H1 (cell line): ENCODE results near the gene MAP7. TPM values are rescaled to one million over a fixed set of nuclear protein-coding genes. Genes with fewer than 3 reads are reported as not detected.
A peak's percentile ranks its signal among the peaks of the same experiment; 100 is the strongest.

Source experiments
- CTCF ChIA-PET: fragments of 300-600 bp; sonication (Branson Sonifier 250); formaldehyde crosslinking; loops from one replicate; lab custom pipeline; 2021; ENCODE audit not compliant: partially characterized antibody; lab: Charles Lee
- POLR2A ChIA-PET: fragments of 300-600 bp; sonication (Branson Sonifier 250); formaldehyde crosslinking; loops from one replicate; lab custom pipeline; 2021; ENCODE audit warnings: inconsistent platforms; ENCODE audit not compliant: partially characterized antibody; lab: Charles Lee
- DNase-seq, 2 experiments: peaks; one replicate each; pipeline versions ENCODE4 v3.0.0 to v3.0.0-alpha.2; 2010 to 2022; ENCODE audit warnings: low spot score in 2 of 2, low read depth in 1 of 2, mixed read lengths in 1 of 2
- FAIRE-seq: peaks from 2 replicates; lab custom pipeline; 2011; peaks lifted over from hg19 to GRCh38; lab: Jason Lieb, UNC
- H2AFZ ChIP-seq: 2 replicates; pipeline ENCODE4 v1.8.1; 2012; ENCODE audit warnings: low read length, inconsistent platforms
- H2AK5ac ChIP-seq: 2 replicates; pipeline ENCODE4 v1.6.1; 2013; ENCODE audit warnings: low read depth, low read length
- H2BK120ac ChIP-seq: replicated peaks from 2 replicates; pipeline ENCODE3; 2013; ENCODE audit warnings: low read depth, low read length, inconsistent platforms
- H2BK12ac ChIP-seq: 2 replicates; pipeline ENCODE4 v1.6.1; 2013; ENCODE audit warnings: low read depth, low read length
- H2BK15ac ChIP-seq: 2 replicates; pipeline ENCODE4 v1.6.1; 2013; ENCODE audit warnings: low read length
- H2BK20ac ChIP-seq: 2 replicates; pipeline ENCODE4 v1.6.1; 2013; ENCODE audit warnings: low read length
- H2BK5ac ChIP-seq: 2 replicates; pipeline ENCODE4 v1.6.1; 2013; ENCODE audit warnings: low read depth, low read length
- H3K14ac ChIP-seq: 2 replicates; pipeline ENCODE4 v1.6.1; 2013; ENCODE audit warnings: inconsistent platforms; ENCODE audit not compliant: insufficient read length
- H3K18ac ChIP-seq: 2 replicates; pipeline ENCODE4 v1.6.1; 2013; ENCODE audit warnings: low read length; ENCODE audit errors: extremely low read depth
- H3K23ac ChIP-seq: 2 replicates; pipeline ENCODE4 v1.6.1; 2013; ENCODE audit warnings: inconsistent platforms; ENCODE audit not compliant: insufficient read length
- H3K23me2 ChIP-seq: 2 replicates; pipeline ENCODE4 v1.6.1; 2013; ENCODE audit warnings: low read depth, low read length
- H3K27ac ChIP-seq: 2 replicates; pipeline ENCODE4 v1.6.1; 2011; ENCODE audit warnings: low read depth, low read length, inconsistent platforms
- H3K27me3 ChIP-seq, 4 experiments: replicated peaks in 1 of 4; 1 replicate in 1 of 4; 2 replicates in 3 of 4; pipeline versions ENCODE4 v1.6.1 to v1.8.1; 2011 to 2013; ENCODE audit warnings: low read length in 3 of 4, mild to moderate bottlenecking in 3 of 4, inconsistent platforms in 2 of 4, mixed read lengths in 2 of 4, moderate library complexity in 1 of 4; ENCODE audit not compliant: control insufficient read depth in 3 of 4, insufficient read depth in 3 of 4; ENCODE audit errors: extremely low read depth in 1 of 4
- H3K36me3 ChIP-seq, 4 experiments: 2 replicates each; pipeline versions ENCODE4 v1.6.1 to v1.8.1; 2011 to 2013; ENCODE audit warnings: mild to moderate bottlenecking in 4 of 4, low read length in 3 of 4, moderate library complexity in 2 of 4, control low read depth in 1 of 4, inconsistent platforms in 1 of 4; ENCODE audit not compliant: insufficient read depth in 4 of 4, control insufficient read depth in 2 of 4
- H3K4ac ChIP-seq: replicated peaks from 2 replicates; pipeline ENCODE3; 2013; ENCODE audit warnings: low read length, low read depth, mixed read lengths, inconsistent platforms; ENCODE audit not compliant: insufficient read length
- H3K4me1 ChIP-seq, 4 experiments: replicated peaks in 1 of 4; 1 replicate in 1 of 4; 2 replicates in 3 of 4; pipeline versions ENCODE4 v1.6.1 to v1.8.1; 2011 to 2013; ENCODE audit warnings: low read length in 3 of 4, inconsistent platforms in 2 of 4, mixed read lengths in 1 of 4; ENCODE audit not compliant: insufficient read depth in 4 of 4, control insufficient read depth in 3 of 4
- H3K4me2 ChIP-seq, 2 experiments: 2 replicates each; pipeline versions ENCODE4 v1.6.1 to v1.8.1; 2011 to 2013; ENCODE audit warnings: low read depth in 2 of 2, low read length in 2 of 2, control low read depth in 1 of 2, inconsistent platforms in 1 of 2, mild to moderate bottlenecking in 1 of 2; ENCODE audit not compliant: insufficient read depth in 1 of 2
- H3K4me3 ChIP-seq, 4 experiments: fragments of 200-600, 300-600 bp in 1 of 4; sonication (generic), shearing (Covaris generic), sonication (Bioruptor Twin) in 1 of 4; 2 replicates each; pipeline versions ENCODE4 v1.5.1 to v1.8.1; 2011 to 2016; ENCODE audit warnings: low read length in 4 of 4, low read depth in 3 of 4, control low read depth in 2 of 4, inconsistent platforms in 2 of 4, mild to moderate bottlenecking in 2 of 4, mixed read lengths in 1 of 4, moderate library complexity in 1 of 4; ENCODE audit not compliant: insufficient read depth in 2 of 4; ENCODE audit errors: extremely low read depth in 1 of 4
- H3K56ac ChIP-seq: replicated peaks from 2 replicates; pipeline ENCODE3; 2013; ENCODE audit warnings: low read depth, mild to moderate bottlenecking, mixed read lengths, low read length, inconsistent platforms; ENCODE audit not compliant: insufficient read length
- H3K79me1 ChIP-seq: 2 replicates; pipeline ENCODE4 v1.6.1; 2013; ENCODE audit warnings: low read depth, low read length, control low read depth
- H3K79me2 ChIP-seq, 2 experiments: 2 replicates each; pipeline versions ENCODE4 v1.6.1 to v1.8.1; 2012 to 2013; ENCODE audit warnings: low read length in 2 of 2, mild to moderate bottlenecking in 2 of 2, inconsistent platforms in 1 of 2; ENCODE audit not compliant: insufficient read depth in 2 of 2, control insufficient read depth in 1 of 2
- H3K9ac ChIP-seq, 4 experiments: replicated peaks in 1 of 4; 1 replicate in 1 of 4; 2 replicates in 3 of 4; pipeline versions ENCODE4 v1.6.1 to v1.8.1; 2011 to 2013; ENCODE audit warnings: low read depth in 3 of 4, low read length in 3 of 4, control low read depth in 2 of 4, mild to moderate bottlenecking in 2 of 4, moderate library complexity in 2 of 4, inconsistent platforms in 1 of 4; ENCODE audit errors: extremely low read depth in 1 of 4
- H3K9me3 ChIP-seq, 2 experiments: 2 replicates each; pipeline versions ENCODE4 v1.6.1 to v1.8.1; 2012 to 2013; ENCODE audit warnings: mild to moderate bottlenecking in 2 of 2, moderate library complexity in 2 of 2, control low read depth in 1 of 2, inconsistent platforms in 1 of 2, low read depth in 1 of 2, low read length in 1 of 2, mixed read lengths in 1 of 2; ENCODE audit not compliant: insufficient read depth in 2 of 2
- H4K20me1 ChIP-seq, 2 experiments: replicated peaks in 1 of 2; 2 replicates each; pipeline versions ENCODE3 to v1.8.1; 2011 to 2013; ENCODE audit warnings: inconsistent platforms in 2 of 2, low read length in 2 of 2, mild to moderate bottlenecking in 1 of 2; ENCODE audit not compliant: insufficient read depth in 2 of 2, control insufficient read depth in 1 of 2
- H4K5ac ChIP-seq: 2 replicates; pipeline ENCODE4 v1.6.1; 2013; ENCODE audit warnings: low read length, low read depth, mixed read lengths, inconsistent platforms; ENCODE audit not compliant: insufficient read length
- H4K8ac ChIP-seq: 2 replicates; pipeline ENCODE4 v1.8.0; 2013; ENCODE audit warnings: mild to moderate bottlenecking, moderate library complexity, low read length, inconsistent platforms; ENCODE audit not compliant: insufficient read depth; ENCODE audit errors: extremely low read depth
- H4K91ac ChIP-seq: replicated peaks from 2 replicates; pipeline ENCODE3; 2013; ENCODE audit warnings: low read length, mixed read lengths, inconsistent platforms; ENCODE audit not compliant: insufficient read length
- CREB1 ChIP-seq: IDR thresholded peaks from 2 replicates; pipeline ENCODE4 v1.6.1; 2012; ENCODE audit warnings: inconsistent platforms
- E2F6 ChIP-seq: IDR thresholded peaks from 2 replicates; pipeline ENCODE4 v1.6.1; 2012; ENCODE audit warnings: inconsistent platforms
- EP300 ChIP-seq, 2 experiments: IDR thresholded peaks; 1 replicate in 1 of 2; 2 replicates in 1 of 2; pipeline ENCODE4 v1.6.1; 2011 to 2012; ENCODE audit warnings: low read depth in 2 of 2, low read length in 2 of 2, mild to moderate bottlenecking in 2 of 2, borderline replicate concordance in 1 of 2, inconsistent platforms in 1 of 2, moderate library complexity in 1 of 2
- HDAC2 ChIP-seq, 2 experiments: fragments of 300-600 bp in 1 of 2; sonication (generic) in 1 of 2; IDR thresholded peaks; 2 replicates each; pipeline ENCODE4 v1.6.1; 2011 to 2012; ENCODE audit warnings: low read depth in 2 of 2, low read length in 2 of 2, mild to moderate bottlenecking in 2 of 2, moderate library complexity in 2 of 2, borderline replicate concordance in 1 of 2, inconsistent platforms in 1 of 2
- HDAC6 ChIP-seq: IDR thresholded peaks from one replicate; pipeline ENCODE4 v1.7.1; 2012; ENCODE audit warnings: low read depth, mild to moderate bottlenecking, inconsistent platforms, low read length, moderate library complexity
- JUND ChIP-seq: IDR thresholded peaks from 2 replicates; pipeline ENCODE4 v1.6.1; 2011; ENCODE audit warnings: mild to moderate bottlenecking, improper control_type of control experiment, low read length
- RXRA ChIP-seq: IDR thresholded peaks from 2 replicates; pipeline ENCODE4 v1.6.1; 2011; ENCODE audit warnings: low read depth, mild to moderate bottlenecking, low read length, moderate library complexity; ENCODE audit not compliant: insufficient read depth
- SAP30 ChIP-seq: fragments of 300-600 bp; sonication (generic); IDR thresholded peaks from 2 replicates; pipeline ENCODE4 v1.7.1; 2012; ENCODE audit warnings: low read length, moderate library complexity, mild to moderate bottlenecking, inconsistent platforms; ENCODE audit not compliant: insufficient read depth, insufficient replicate concordance
- SIN3A ChIP-seq, 2 experiments: IDR thresholded peaks in 1 of 2; conservative IDR thresholded peaks in 1 of 2; 2 replicates each; pipeline ENCODE4 v1.6.1; 2011 to 2012; ENCODE audit warnings: low read length in 2 of 2, improper control_type of control experiment in 1 of 2, low read depth in 1 of 2, mild to moderate bottlenecking in 1 of 2
- SP4 ChIP-seq: IDR thresholded peaks from 2 replicates; pipeline ENCODE4 v1.6.1; 2012; ENCODE audit warnings: low read length, inconsistent platforms
- TBP ChIP-seq: IDR thresholded peaks from 2 replicates; pipeline ENCODE4 v1.6.1; 2011; ENCODE audit warnings: low read depth, low read length, improper control_type of control experiment
- WGBS, 2 experiments: shearing (Covaris generic) in 1 of 2; methylation state at CpG; one replicate each; pipeline versions ENCODE4 v1.1.6 to v1.1.7; 2013 to 2015; ENCODE audit warnings: low lambda C conversion rate in 2 of 2, mixed read lengths in 2 of 2, inconsistent platforms in 1 of 2, low coverage in 1 of 2, missing lambda C conversion rate in 1 of 2; ENCODE audit not compliant: insufficient replicate concordance in 2 of 2, insufficient coverage in 1 of 2, insufficient read length in 1 of 2; ENCODE audit errors: extremely low coverage in 1 of 2, missing lambda C conversion rate in 1 of 2; 5-methylcytosine and 5-hydroxymethylcytosine counted together
- polyA plus RNA-seq, 7 experiments: library from polyadenylated mRNA; depleted of rRNA in 3 of 7; stranded (reverse) in 5 of 7; unstranded in 2 of 7; fragments of >200 nt in 5 of 7; fragments of 200-250 nt in 2 of 7; gene quantifications; 1 replicate in 5 of 7; 2 replicates in 1 of 7; 4 replicates in 1 of 7; pipeline versions ENCODE4 v1.2.1 to v1.2.3, GENCODE V29; 2011 to 2013; ENCODE audit warnings: missing spikeins in 2 of 7, mixed read lengths in 2 of 7
- total RNA-seq: library from RNA; stranded (reverse); fragmentation: NEBNext Ultra II Directional; extraction: Animal tissue kit (Norgen Biotek cat#: 25700); gene quantifications from 2 replicates; pipeline ENCODE4 v1.2.1, GENCODE V29; 2021

Gene MAP7
- total and polyA plus RNA-seq, 2 of the 8 experiments (the other 6 are each of a cell fraction or from before 2014, with no cell fraction given), result 13.5 to 66.9 TPM

GRCh38 chr6:136383268-136383937 is 166.8 kb downstream of the MAP7 start:
- Histone ChIP-seq H3K9ac (no peak overlapping the region), H3K79me2 (no peaks in the 10 kb centered on the region), H4K20me1 (no peaks in the 10 kb centered on the region), H4K5ac (no peak overlapping the region), H3K56ac (no peak overlapping the region), H3K27ac (no peak overlapping the region), H2BK120ac (no peak overlapping the region), H3K14ac (no peak overlapping the region), H3K4ac (no peak overlapping the region), H3K4me1 (no peaks in the 10 kb centered on the region), H3K36me3 (peaks cover 0 to 9% (median under 1%) of the 10 kb centered on the region in 4 experiments; a peak in 3 of 8 replicates), H3K4me3 (no peak overlapping the region), H3K9me3 (no peaks in the 10 kb centered on the region), H3K18ac (no peak overlapping the region), H2AK5ac (no peak overlapping the region), H3K4me2 (no peak overlapping the region), H2BK20ac (no peak overlapping the region), H3K27me3 (no peaks in the 10 kb centered on the region), H3K23ac (no peak overlapping the region), H2AFZ (no peak overlapping the region), H4K8ac (no peak overlapping the region), H3K79me1 (no peaks in the 10 kb centered on the region), H2BK15ac (no peak overlapping the region), H3K23me2 (no peaks in the 10 kb centered on the region; the same call in 1 of the 2 replicates), H2BK5ac (no peak overlapping the region), H2BK12ac (no peak overlapping the region), H4K91ac (no peak overlapping the region)
- ChIA-PET CTCF (interaction anchor here (0.8 to 1.5 kb wide), 3 partner anchors 9 to 12 kb away, joined by 3 to 4 read pairs (median 4); no protein-coding TSS in a partner anchor), POLR2A (no interaction called here)
- DNase-seq (no peak), FAIRE-seq (peak; percentile 7)
- 89% methylated on average over 9 of the region's 9 CpGs; no CpG with 5 or more reads in 1 of the 2 experiments for WGBS, 2 experiments
- TF ChIP-seq EP300 (IDR thresholded peaks at IDR 0.05; ENCODE audit: borderline replicate concordance in 1 of 2, low read depth in 2 of 2, low read length in 2 of 2), result no peak
- TF ChIP-seq RXRA, result no peak
- no peak for TF ChIP-seq SAP30
- TF ChIP-seq HDAC6, result no peak
- no peak for TF ChIP-seq HDAC2 (IDR thresholded peaks at IDR 0.05; ENCODE audit: borderline replicate concordance in 1 of 2, low read depth in 2 of 2, low read length in 2 of 2)
- no peak for TF ChIP-seq TBP
- TF ChIP-seq CREB1, result no peak
- no peak for TF ChIP-seq JUND
- no peak for TF ChIP-seq SP4
- no peak for TF ChIP-seq SIN3A (conservative IDR thresholded peaks at IDR 0.05 in 1 of 2, IDR thresholded peaks at IDR 0.05 in 1 of 2; ENCODE audit: low read depth in 1 of 2, low read length in 2 of 2)
- TF ChIP-seq E2F6, result no peak
